ENCODE results near the gene TMPRSS6.

DNA sequence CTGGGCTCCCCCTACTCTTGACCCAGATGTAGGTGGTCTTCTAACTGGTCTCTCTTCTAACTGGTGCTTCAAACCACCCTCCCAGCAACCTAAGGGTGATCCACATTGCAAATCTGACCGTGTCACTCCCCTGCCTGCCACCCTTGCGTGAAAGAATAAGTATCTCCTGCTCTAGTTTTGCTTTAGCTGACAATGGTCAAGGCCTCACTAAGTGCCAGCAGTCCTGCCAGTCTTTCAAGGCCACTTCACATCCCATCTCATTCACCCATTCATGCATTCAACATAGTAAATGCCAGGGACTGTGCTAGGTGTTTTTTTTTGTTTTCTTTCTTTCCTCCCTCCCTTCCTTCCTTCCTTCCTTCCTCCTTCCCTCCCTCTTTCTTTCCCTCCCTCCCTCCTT is 60.3 kb downstream of the TMPRSS6 start:
- TF ChIP-seq, protein P1, sequence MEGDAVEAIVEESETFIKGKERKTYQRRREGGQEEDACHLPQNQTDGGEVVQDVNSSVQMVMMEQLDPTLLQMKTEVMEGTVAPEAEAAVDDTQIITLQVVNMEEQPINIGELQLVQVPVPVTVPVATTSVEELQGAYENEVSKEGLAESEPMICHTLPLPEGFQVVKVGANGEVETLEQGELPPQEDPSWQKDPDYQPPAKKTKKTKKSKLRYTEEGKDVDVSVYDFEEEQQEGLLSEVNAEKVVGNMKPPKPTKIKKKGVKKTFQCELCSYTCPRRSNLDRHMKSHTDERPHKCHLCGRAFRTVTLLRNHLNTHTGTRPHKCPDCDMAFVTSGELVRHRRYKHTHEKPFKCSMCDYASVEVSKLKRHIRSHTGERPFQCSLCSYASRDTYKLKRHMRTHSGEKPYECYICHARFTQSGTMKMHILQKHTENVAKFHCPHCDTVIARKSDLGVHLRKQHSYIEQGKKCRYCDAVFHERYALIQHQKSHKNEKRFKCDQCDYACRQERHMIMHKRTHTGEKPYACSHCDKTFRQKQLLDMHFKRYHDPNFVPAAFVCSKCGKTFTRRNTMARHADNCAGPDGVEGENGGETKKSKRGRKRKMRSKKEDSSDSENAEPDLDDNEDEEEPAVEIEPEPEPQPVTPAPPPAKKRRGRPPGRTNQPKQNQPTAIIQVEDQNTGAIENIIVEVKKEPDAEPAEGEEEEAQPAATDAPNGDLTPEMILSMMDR (IDR thresholded peaks at IDR 0.05): no peak
- no peak for TF ChIP-seq POLR2A (IDR thresholded peaks at IDR 0.05)
